DOHH2 (cell line): ENCODE data around the gene RBMS3.

Experiments
- H3F3A ChIP-seq: fragments of 200-600 bp; sonication (generic), shearing (Covaris generic); 2 replicates; pipeline ENCODE4 v1.6.0; 2016; ENCODE audit warnings: antibody characterized with exemption, mild to moderate bottlenecking; ENCODE audit not compliant: control insufficient read depth, insufficient read depth
- H3K27ac ChIP-seq: fragments of 200-600 bp; sonication (generic); 2 replicates; pipeline ENCODE4 v1.5.1; 2014; ENCODE audit warnings: low read depth, mild to moderate bottlenecking, low read length, moderate library complexity
- H3K27me3 ChIP-seq: fragments of 200-600 bp; sonication (generic); 2 replicates; pipeline ENCODE4 v1.6.1; 2014; ENCODE audit warnings: mild to moderate bottlenecking, low read length, mixed read lengths; ENCODE audit not compliant: control insufficient read depth
- H3K36me3 ChIP-seq: fragments of 200-600 bp; sonication (generic); 2 replicates; pipeline ENCODE4 v1.6.1; 2014; ENCODE audit warnings: mild to moderate bottlenecking, low read length, moderate library complexity, mixed read lengths; ENCODE audit not compliant: control insufficient read depth
- H3K4me1 ChIP-seq: fragments of 200-600 bp; sonication (generic); 2 replicates; pipeline ENCODE4 v1.6.1; 2014; ENCODE audit warnings: mild to moderate bottlenecking, low read length, mixed read lengths; ENCODE audit not compliant: control insufficient read depth
- H3K4me2 ChIP-seq: fragments of 200-600 bp; sonication (generic); 2 replicates; pipeline ENCODE4 v1.6.0; 2014; ENCODE audit warnings: mild to moderate bottlenecking, low read length, moderate library complexity
- H3K4me3 ChIP-seq: fragments of 200-600 bp; sonication (generic); 2 replicates; pipeline ENCODE4 v1.5.1; 2014; ENCODE audit warnings: mild to moderate bottlenecking, low read length, mixed read lengths
- H3K79me2 ChIP-seq: fragments of 200-600 bp; sonication (generic); 2 replicates; pipeline ENCODE4 v1.6.1; 2014; ENCODE audit warnings: mild to moderate bottlenecking, low read length, mixed read lengths; ENCODE audit not compliant: control insufficient read depth
- H3K9me2 ChIP-seq: fragments of 200-600 bp; sonication (generic); replicated peaks from 2 replicates; pipeline ENCODE4 v1.6.1; 2014; ENCODE audit warnings: mild to moderate bottlenecking, low read length, mixed read lengths; ENCODE audit not compliant: control insufficient read depth
- H3K9me3 ChIP-seq: fragments of 200-600 bp; sonication (generic); 2 replicates; pipeline ENCODE4 v1.6.1; 2014; ENCODE audit warnings: antibody characterized with exemption, low read length, mixed read lengths; ENCODE audit not compliant: control insufficient read depth, insufficient read depth
- H4K20me1 ChIP-seq: fragments of 200-600 bp; sonication (generic); 2 replicates; pipeline ENCODE4 v1.6.0; 2014; ENCODE audit warnings: low read depth, mild to moderate bottlenecking, antibody characterized with exemption, low read length, moderate library complexity; ENCODE audit not compliant: control insufficient read depth, insufficient read depth
- EZH2phosphoT487 ChIP-seq: fragments of 200-600 bp; sonication (generic); IDR thresholded peaks from 2 replicates; pipeline ENCODE4 v1.6.1; 2017; ENCODE audit warnings: borderline replicate concordance, mild to moderate bottlenecking, antibody characterized with exemption, low read length, moderate library complexity, mixed read lengths
- TF ChIP-seq, protein P1 (sequence below): fragments of 200-600 bp; sonication (generic); IDR thresholded peaks from one replicate; pipeline ENCODE4 v1.5.1; 2014; ENCODE audit warnings: antibody characterized with exemption, mild to moderate bottlenecking, low read depth, low read length; ENCODE audit not compliant: poor library complexity, severe bottlenecking

RBMS3 gene

DNA sequence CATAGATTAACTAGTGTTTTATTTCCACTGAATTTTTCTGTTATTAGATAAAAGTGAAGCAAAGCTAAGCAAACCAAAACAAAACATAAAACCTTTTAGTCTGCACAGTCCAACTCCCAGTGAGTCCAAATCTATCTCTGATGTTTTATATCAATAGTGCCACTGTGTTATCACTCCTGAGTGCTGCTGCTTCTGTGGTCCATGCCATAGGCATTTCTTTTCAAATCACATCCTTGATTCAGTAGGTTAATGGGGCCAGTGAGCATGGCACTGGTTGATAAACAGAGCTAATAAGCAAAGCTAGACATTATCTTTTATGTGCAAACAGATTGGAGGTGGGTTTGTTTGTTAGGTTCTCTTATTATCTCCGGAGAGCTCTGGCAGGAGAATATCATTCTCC lies 30.0 kb downstream of the RBMS3 start:
- Histone ChIP-seq H3K36me3 (no peaks in the 10 kb centered on the region), H3K27ac (no peak overlapping the region), H4K20me1 (no peaks in the 10 kb centered on the region), H3K27me3 (no peaks in the 10 kb centered on the region), H3K9me3 (no peaks in the 10 kb centered on the region), H3K4me2 (no peak overlapping the region), H3K4me3 (no peak overlapping the region), H3K4me1 (peaks cover 5% of the 10 kb centered on the region), H3K79me2 (no peaks in the 10 kb centered on the region), H3F3A (no peaks in the 10 kb centered on the region), H3K9me2 (no peaks in the 10 kb centered on the region)
- TF ChIP-seq EZH2phosphoT487 = no peak
- TF ChIP-seq, protein P1, sequence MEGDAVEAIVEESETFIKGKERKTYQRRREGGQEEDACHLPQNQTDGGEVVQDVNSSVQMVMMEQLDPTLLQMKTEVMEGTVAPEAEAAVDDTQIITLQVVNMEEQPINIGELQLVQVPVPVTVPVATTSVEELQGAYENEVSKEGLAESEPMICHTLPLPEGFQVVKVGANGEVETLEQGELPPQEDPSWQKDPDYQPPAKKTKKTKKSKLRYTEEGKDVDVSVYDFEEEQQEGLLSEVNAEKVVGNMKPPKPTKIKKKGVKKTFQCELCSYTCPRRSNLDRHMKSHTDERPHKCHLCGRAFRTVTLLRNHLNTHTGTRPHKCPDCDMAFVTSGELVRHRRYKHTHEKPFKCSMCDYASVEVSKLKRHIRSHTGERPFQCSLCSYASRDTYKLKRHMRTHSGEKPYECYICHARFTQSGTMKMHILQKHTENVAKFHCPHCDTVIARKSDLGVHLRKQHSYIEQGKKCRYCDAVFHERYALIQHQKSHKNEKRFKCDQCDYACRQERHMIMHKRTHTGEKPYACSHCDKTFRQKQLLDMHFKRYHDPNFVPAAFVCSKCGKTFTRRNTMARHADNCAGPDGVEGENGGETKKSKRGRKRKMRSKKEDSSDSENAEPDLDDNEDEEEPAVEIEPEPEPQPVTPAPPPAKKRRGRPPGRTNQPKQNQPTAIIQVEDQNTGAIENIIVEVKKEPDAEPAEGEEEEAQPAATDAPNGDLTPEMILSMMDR = no peak

DNA sequence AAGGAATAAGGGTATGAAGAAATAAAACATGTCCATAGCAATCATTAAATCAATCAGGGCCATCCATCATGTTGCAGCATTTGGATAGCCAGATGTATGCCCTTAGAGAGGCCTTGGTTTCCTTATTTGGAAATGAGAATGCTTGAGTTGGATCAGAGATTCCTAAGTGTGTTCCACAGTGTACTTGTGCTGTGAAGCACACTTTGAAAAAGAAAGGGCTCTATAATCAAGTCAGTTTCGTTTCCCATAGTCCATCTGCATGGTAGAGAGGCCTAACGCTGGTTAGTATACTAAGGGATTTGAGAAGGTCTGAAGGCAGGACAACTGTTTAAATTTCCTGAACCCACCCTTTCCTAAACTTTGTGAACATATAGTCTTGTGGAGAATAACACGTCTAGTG lies 30.9 kb downstream of the RBMS3 start:
- Histone ChIP-seq H3K4me2 (no peak overlapping the region), H3K4me1 (peaks cover 5% of the 10 kb centered on the region), H3F3A (no peaks in the 10 kb centered on the region), H3K9me2 (no peaks in the 10 kb centered on the region), H3K9me3 (no peaks in the 10 kb centered on the region), H3K4me3 (no peak overlapping the region), H3K27me3 (no peaks in the 10 kb centered on the region), H3K36me3 (no peaks in the 10 kb centered on the region), H3K79me2 (no peaks in the 10 kb centered on the region), H3K27ac (no peak overlapping the region), H4K20me1 (no peaks in the 10 kb centered on the region)
- TF ChIP-seq, protein P1 = no peak
- TF ChIP-seq EZH2phosphoT487 = no peak

DNA sequence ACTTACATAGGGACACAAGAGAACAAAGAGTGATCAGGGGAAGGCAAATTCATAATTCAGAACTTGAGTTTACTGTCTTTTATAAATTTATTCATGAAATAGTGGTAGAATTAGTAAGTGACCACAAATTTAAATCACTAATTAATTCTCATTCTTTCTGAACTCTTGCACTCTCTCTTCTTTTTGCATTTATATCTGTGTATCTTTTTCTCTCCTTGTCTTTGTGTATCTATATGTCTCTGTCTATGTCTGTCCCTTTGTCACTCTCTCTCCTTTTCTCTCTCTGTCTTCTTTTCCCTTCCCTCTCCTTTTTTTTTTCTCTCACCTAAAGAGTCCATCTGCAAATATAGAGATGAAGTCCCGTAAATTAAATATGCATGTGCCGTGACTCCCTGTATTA lies 31.5 kb downstream of the RBMS3 start:
- Histone ChIP-seq H3K9me3 (no peaks in the 10 kb centered on the region), H3K4me3 (no peak overlapping the region), H3K27ac (no peak overlapping the region), H3K79me2 (no peaks in the 10 kb centered on the region), H3K4me2 (no peak overlapping the region), H3K27me3 (no peaks in the 10 kb centered on the region), H3K4me1 (peaks cover 5% of the 10 kb centered on the region), H3K9me2 (no peaks in the 10 kb centered on the region), H3F3A (no peaks in the 10 kb centered on the region), H3K36me3 (no peaks in the 10 kb centered on the region), H4K20me1 (no peaks in the 10 kb centered on the region)
- TF ChIP-seq, protein P1 = no peak
- no peak for TF ChIP-seq EZH2phosphoT487
